Parathyroid adenoma (tissue), 2 donors: ENCODE results near the gene CNPY4.

Experiments
- H2AFZ ChIP-seq: fragments of 300-600 bp; sonication (generic); one replicate; pipeline ENCODE4 v1.7.0; 2017; ENCODE audit warnings: antibody characterized with exemption, mild to moderate bottlenecking
- H3K27ac ChIP-seq: fragments of 300-600 bp; sonication (generic); one replicate; pipeline ENCODE4 v1.7.0; 2017
- H3K27me3 ChIP-seq: fragments of 300-600 bp; sonication (generic); one replicate; pipeline ENCODE4 v1.7.0; 2017; ENCODE audit warnings: low read length; ENCODE audit not compliant: control insufficient read depth, insufficient read depth
- H3K36me3 ChIP-seq: fragments of 300-600 bp; sonication (generic); one replicate; pipeline ENCODE4 v1.7.0; 2017; ENCODE audit warnings: low read length; ENCODE audit not compliant: control insufficient read depth, insufficient read depth
- H3K4me1 ChIP-seq: fragments of 300-600 bp; sonication (generic); one replicate; pipeline ENCODE4 v1.7.0; 2017; ENCODE audit warnings: control low read depth
- H3K4me2 ChIP-seq: fragments of 300-600 bp; sonication (generic); one replicate; pipeline ENCODE4 v1.7.0; 2017; ENCODE audit warnings: low read length
- H3K4me3 ChIP-seq: fragments of 300-600 bp; sonication (generic); one replicate; pipeline ENCODE4 v1.7.0; 2017; ENCODE audit warnings: low read depth, low read length
- H3K79me2 ChIP-seq: fragments of 300-600 bp; sonication (generic); one replicate; pipeline ENCODE4 v1.7.0; 2017; ENCODE audit warnings: control low read depth
- H3K9ac ChIP-seq: fragments of 300-600 bp; sonication (generic); one replicate; pipeline ENCODE4 v1.7.0; 2017; ENCODE audit warnings: mild to moderate bottlenecking
- H3K9me3 ChIP-seq: fragments of 300-600 bp; sonication (generic); one replicate; pipeline ENCODE4 v1.7.0; 2017; ENCODE audit warnings: low read length; ENCODE audit not compliant: control insufficient read depth
- TF ChIP-seq, protein P1 (sequence below): fragments of 300-600 bp; sonication (generic); IDR thresholded peaks from one replicate; pipeline ENCODE4 v1.7.0; 2017; ENCODE audit warnings: antibody characterized with exemption, mild to moderate bottlenecking
- donor health status: primary hyperparathyroidism.

Gene CNPY4

DNA sequence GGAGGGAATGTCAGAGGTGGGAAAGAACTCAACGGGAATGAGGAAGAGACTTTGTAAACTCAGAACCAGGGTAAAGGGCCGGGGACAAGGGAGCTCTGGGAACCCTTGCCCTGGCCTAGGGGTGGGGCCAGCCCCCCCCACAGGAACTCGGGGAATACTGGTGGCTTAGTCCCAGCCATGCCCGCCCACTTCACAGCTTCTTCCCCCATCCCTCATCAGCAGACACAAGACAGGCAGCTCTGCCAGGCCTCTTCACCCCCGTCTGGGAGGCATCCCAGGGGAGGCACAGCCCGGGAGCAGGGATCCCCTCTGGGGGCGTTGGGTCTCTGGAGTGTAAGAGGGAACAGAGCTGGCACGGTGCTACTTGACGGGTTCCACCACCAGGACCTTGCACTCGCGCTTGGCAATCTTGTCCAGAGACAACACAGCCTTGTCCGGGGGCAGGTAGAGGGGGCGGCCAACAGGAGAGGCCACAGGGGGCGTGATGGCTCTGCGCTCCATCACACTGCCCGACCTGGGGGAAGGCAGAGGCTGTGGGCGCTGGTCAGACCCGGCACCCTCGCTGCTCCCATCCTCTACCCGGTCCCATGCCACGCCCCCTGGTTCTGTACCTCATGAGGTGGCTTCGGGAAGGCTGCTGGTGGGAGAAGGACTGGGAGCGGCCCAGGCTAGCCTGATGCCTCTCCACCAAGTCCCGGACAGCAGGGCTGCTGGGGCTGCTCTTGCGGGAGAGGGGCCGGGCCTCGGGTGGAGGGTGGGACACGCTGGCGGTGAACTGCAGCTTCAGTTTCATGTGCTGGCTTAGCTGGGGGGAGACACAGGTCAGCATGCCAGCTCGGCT is 35.4 kb downstream of the CNPY4 start:
- H3K9ac ChIP-seq = no peak overlapping the region

GRCh38 chr7:100155553-100156317 is 36.3 kb downstream of the CNPY4 start:
- H3K27me3 ChIP-seq = no peaks in the 10 kb centered on the region
- no peak overlapping the region for H3K4me3 ChIP-seq
- no peaks in the 10 kb centered on the region for H3K9me3 ChIP-seq
- H3K4me2 ChIP-seq = no peak overlapping the region
- no peak overlapping the region for H3K27ac ChIP-seq
- H3K79me2 ChIP-seq = no peaks in the 10 kb centered on the region
- no peak overlapping the region for H3K9ac ChIP-seq
- H2AFZ ChIP-seq = no peak overlapping the region
- H3K4me1 ChIP-seq = peaks cover 7% of the 10 kb centered on the region
- H3K36me3 ChIP-seq = no peaks in the 10 kb centered on the region
- TF ChIP-seq, protein P1, sequence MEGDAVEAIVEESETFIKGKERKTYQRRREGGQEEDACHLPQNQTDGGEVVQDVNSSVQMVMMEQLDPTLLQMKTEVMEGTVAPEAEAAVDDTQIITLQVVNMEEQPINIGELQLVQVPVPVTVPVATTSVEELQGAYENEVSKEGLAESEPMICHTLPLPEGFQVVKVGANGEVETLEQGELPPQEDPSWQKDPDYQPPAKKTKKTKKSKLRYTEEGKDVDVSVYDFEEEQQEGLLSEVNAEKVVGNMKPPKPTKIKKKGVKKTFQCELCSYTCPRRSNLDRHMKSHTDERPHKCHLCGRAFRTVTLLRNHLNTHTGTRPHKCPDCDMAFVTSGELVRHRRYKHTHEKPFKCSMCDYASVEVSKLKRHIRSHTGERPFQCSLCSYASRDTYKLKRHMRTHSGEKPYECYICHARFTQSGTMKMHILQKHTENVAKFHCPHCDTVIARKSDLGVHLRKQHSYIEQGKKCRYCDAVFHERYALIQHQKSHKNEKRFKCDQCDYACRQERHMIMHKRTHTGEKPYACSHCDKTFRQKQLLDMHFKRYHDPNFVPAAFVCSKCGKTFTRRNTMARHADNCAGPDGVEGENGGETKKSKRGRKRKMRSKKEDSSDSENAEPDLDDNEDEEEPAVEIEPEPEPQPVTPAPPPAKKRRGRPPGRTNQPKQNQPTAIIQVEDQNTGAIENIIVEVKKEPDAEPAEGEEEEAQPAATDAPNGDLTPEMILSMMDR = no peak

More for the DNA sequence above, 35.4 kb downstream of the CNPY4 start:
- TF ChIP-seq, protein P1 = no peak
- Histone ChIP-seq H3K9me3 (no peaks in the 10 kb centered on the region), H3K36me3 (no peaks in the 10 kb centered on the region), H3K4me1 (peaks cover 7% of the 10 kb centered on the region), H3K27ac (no peak overlapping the region), H3K27me3 (no peaks in the 10 kb centered on the region), H2AFZ (no peak overlapping the region), H3K4me2 (no peak overlapping the region), H3K79me2 (no peaks in the 10 kb centered on the region), H3K4me3 (no peak overlapping the region)

DNA sequence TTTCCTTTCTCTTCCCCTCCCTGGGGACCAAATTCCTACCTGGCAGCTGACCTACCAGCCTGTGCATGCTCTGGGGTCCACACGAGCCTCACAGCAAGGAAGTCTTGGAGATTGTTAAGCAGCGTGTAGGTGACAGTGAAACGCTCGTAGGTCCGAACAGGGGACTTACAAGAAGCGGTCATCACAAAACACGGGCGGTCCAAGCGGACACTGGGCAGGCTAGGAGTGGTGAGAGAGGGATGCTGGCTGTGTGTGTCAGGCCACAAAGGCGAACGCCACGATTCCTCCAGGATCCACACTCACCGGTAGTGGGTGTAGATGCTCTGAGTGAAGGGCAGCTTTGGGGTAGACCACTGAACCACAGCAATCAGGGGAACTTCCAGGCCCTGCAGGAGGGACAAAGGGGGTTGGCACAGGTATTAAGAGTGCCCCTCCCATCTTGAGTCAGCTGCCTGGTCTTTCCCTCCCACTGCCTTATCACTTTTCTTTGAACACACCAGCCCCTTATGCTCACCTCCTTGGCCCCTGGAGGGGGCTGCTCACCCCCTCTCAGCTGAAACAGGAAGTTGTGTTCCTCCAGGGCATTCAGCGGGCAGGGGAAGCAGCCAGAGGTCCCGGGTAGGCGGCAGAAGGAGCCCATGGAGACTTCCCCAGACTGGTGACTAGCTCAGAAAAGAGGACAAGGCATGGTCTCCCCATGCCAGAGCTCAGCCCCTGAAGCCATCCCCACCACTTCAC is 37.1 kb downstream of the CNPY4 start:
- Histone ChIP-seq H3K79me2 (no peaks in the 10 kb centered on the region), H3K27me3 (no peaks in the 10 kb centered on the region), H3K27ac (peak overlapping the region; percentile 91), H3K36me3 (no peaks in the 10 kb centered on the region), H2AFZ (no peak overlapping the region), H3K9me3 (no peaks in the 10 kb centered on the region), H3K4me1 (peaks cover 7% of the 10 kb centered on the region), H3K9ac (no peak overlapping the region), H3K4me2 (peak overlapping the region; percentile 75), H3K4me3 (peak overlapping the region; percentile 87)
- TF ChIP-seq, protein P1 = no peak

DNA sequence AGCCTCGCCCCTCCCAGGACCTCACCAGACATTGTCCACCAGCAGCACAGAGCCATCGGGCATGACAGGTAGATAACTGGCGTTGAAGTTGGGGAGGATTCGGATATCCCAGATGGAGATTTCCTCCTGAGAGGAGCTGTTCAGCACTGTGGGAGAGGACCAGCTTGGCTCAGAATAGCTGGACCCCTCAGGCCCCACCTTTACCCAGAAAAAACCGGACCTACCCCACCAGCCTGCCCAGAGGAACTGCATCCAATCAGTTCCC is 37.6 kb downstream of the CNPY4 start:
- Histone ChIP-seq H3K27me3 (no peaks in the 10 kb centered on the region), H3K9me3 (no peaks in the 10 kb centered on the region), H3K79me2 (no peaks in the 10 kb centered on the region), H3K4me2 (peak overlapping the region; percentile 75), H3K9ac (no peak overlapping the region), H3K4me1 (peaks cover 7% of the 10 kb centered on the region), H3K4me3 (peak overlapping the region; percentile 87), H2AFZ (no peak overlapping the region), H3K36me3 (no peaks in the 10 kb centered on the region), H3K27ac (peak overlapping the region; percentile 91)
- TF ChIP-seq, protein P1 = no peak
